HepG2 (cell line): Measurements from ENCODE around the gene SEPTIN5. TPM values are rescaled to one million over a fixed set of nuclear protein-coding genes. Genes with fewer than 3 reads are reported as not detected.

Experiments used
- ATAC-seq: fragments of 200-7000 bp; cut with Tn5 transposase; 3 replicates; pipeline ENCODE4 v1.9.1; 2020; ENCODE audit warnings: mild to moderate bottlenecking, moderate library complexity
- BruUV-seq: library from RNA; stranded (reverse); fragments of 400-500 nt; replicated peaks from 2 replicates; lab custom pipeline; 2021; lab: Mats Ljungman, UMichigan
- CTCF ChIA-PET: fragments of 300-600 bp; formaldehyde crosslinking; extraction: SDS; loops from one replicate; lab custom pipeline; 2021; ENCODE audit warnings: low total read pairs, inconsistent platforms, low intra/inter-chr PET ratio; lab: Yijun Ruan, JAX
- POLR2A ChIA-PET: fragments of 350-600 bp; sonication (Branson Sonifier 250); formaldehyde crosslinking; loops from one replicate; lab custom pipeline; 2020; ENCODE audit warnings: antibody characterized with exemption, inconsistent platforms; lab: Yijun Ruan, JAX
- DNase-seq: peaks from one replicate; pipeline ENCODE4 v3.0.0-alpha.2; 2015; ENCODE audit warnings: low spot score
- FAIRE-seq: peaks from 3 replicates; lab custom pipeline; 2011; peaks lifted over from hg19 to GRCh38; lab: Jason Lieb, UNC
- H2AFZ ChIP-seq: one replicate; pipeline ENCODE4 v1.6.1; 2011; ENCODE audit warnings: low read length, inconsistent platforms
- H3K27ac ChIP-seq: fragments of 300-600 bp; 3 replicates; pipeline ENCODE4 v1.8.0; 2011; ENCODE audit warnings: mixed run types, mild to moderate bottlenecking, mixed read lengths, low read length, inconsistent platforms; ENCODE audit not compliant: insufficient read depth; ENCODE audit errors: extremely low read length
- H3K27me3 ChIP-seq, 2 experiments: fragments of 200-600 bp in 1 of 2; 2 replicates in 1 of 2; 3 replicates in 1 of 2; pipeline versions ENCODE4 v1.6.0 to v1.8.0; 2011; ENCODE audit warnings: low read length in 2 of 2, mild to moderate bottlenecking in 2 of 2, moderate library complexity in 2 of 2, inconsistent platforms in 1 of 2; ENCODE audit not compliant: insufficient read depth in 2 of 2, control insufficient read depth in 1 of 2
- H3K36me3 ChIP-seq, 2 experiments: fragments of 200-600 bp in 1 of 2; replicated peaks in 1 of 2; 2 replicates in 1 of 2; 3 replicates in 1 of 2; pipeline versions ENCODE4 v1.5.1 to v1.8.0; 2011; ENCODE audit warnings: low read length in 2 of 2, inconsistent platforms in 1 of 2; ENCODE audit not compliant: insufficient read depth in 2 of 2, control insufficient read depth in 1 of 2
- H3K4me1 ChIP-seq: 2 replicates; pipeline ENCODE4 v1.5.1; 2012; ENCODE audit warnings: low read length, inconsistent platforms; ENCODE audit not compliant: insufficient read depth
- H3K4me2 ChIP-seq: 2 replicates; pipeline ENCODE4 v1.6.0; 2011; ENCODE audit warnings: low read depth, low read length, inconsistent platforms
- H3K4me3 ChIP-seq, 3 experiments: fragments of 200-600 bp in 1 of 3; sonication (generic), shearing (Covaris generic) in 1 of 3; replicated peaks in 1 of 3; 2 replicates each; pipeline ENCODE4 v1.5.1; 2011 to 2016; ENCODE audit warnings: low read length in 3 of 3, inconsistent platforms in 2 of 3, low read depth in 2 of 3, mild to moderate bottlenecking in 2 of 3, control low read depth in 1 of 3, mixed read lengths in 1 of 3; ENCODE audit not compliant: insufficient read depth in 1 of 3
- H3K79me2 ChIP-seq: one replicate; pipeline ENCODE4 v1.6.1; 2011; ENCODE audit warnings: low read length, inconsistent platforms; ENCODE audit not compliant: insufficient read depth
- H3K9ac ChIP-seq: 2 replicates; pipeline ENCODE4 v1.6.0; 2011; ENCODE audit warnings: mild to moderate bottlenecking, low read depth, low read length, inconsistent platforms; ENCODE audit not compliant: insufficient read depth
- H3K9me3 ChIP-seq: 2 replicates; pipeline ENCODE4 v1.5.1; 2012; ENCODE audit warnings: mild to moderate bottlenecking, low read length
- H4K20me1 ChIP-seq: 2 replicates; pipeline ENCODE4 v1.6.0; 2011; ENCODE audit warnings: inconsistent platforms, mild to moderate bottlenecking, low read length, moderate library complexity; ENCODE audit not compliant: insufficient read depth
- EZH2 ChIP-seq: conservative IDR thresholded peaks from 2 replicates; pipeline ENCODE4 v1.6.1; 2012; ENCODE audit warnings: mild to moderate bottlenecking, low read depth, low read length, moderate library complexity
- ZNF24 ChIP-seq: fragments of 450-650 bp; IDR thresholded peaks from 2 replicates; pipeline ENCODE4 v1.6.1; 2017; ENCODE audit warnings: antibody characterized with exemption, mild to moderate bottlenecking
- ZNF3 ChIP-seq: IDR thresholded peaks from 2 replicates; pipeline ENCODE4 v1.7.0; 2017; ENCODE audit warnings: inconsistent platforms
- ZNF446 ChIP-seq: sonication (generic); formaldehyde crosslinking; IDR thresholded peaks from 2 replicates; pipeline ENCODE4 v1.5.0; 2020; ENCODE audit warnings: mild to moderate bottlenecking, missing genetic modification reagents
- WGBS: methylation state at CpG from one replicate; pipeline ENCODE4 v1.1.6; 2017; ENCODE audit warnings: low lambda C conversion rate; 5-methylcytosine and 5-hydroxymethylcytosine counted together
- in situ Hi-C: cut with HindIII; loops from 2 replicates; pipeline ENCODE4 v1.10.0; 2017; ENCODE audit warnings: low pct_unique_long_range_greater_than_20kb; ENCODE audit not compliant: extremely low pct_ligation_motif_present
- intact Hi-C: fragments of 100-400 bp; cut with micrococcal nuclease; formaldehyde crosslinking; loops from one replicate; pipeline ENCODE4 v1.10.0; 2022; ENCODE audit not compliant: unreplicated experiment
- polyA plus RNA-seq, 8 experiments: library from polyadenylated mRNA; depleted of rRNA in 3 of 8; stranded (reverse) in 7 of 8; unstranded in 1 of 8; fragments of >200 nt; fragmentation: Illumina TruSeq in 4 of 8; extraction: Trizol in 4 of 8; gene quantifications; 2 replicates each; pipeline versions ENCODE4 v1.2.1 to v1.2.3, GENCODE V29; 2011 to 2016; ENCODE audit warnings: low read depth in 4 of 8, missing spikeins in 1 of 8, mixed read lengths in 1 of 8; ENCODE audit not compliant: insufficient read depth in 1 of 8
- total RNA-seq, 5 experiments: library from RNA; depleted of rRNA; stranded (reverse); fragments of >200 nt; fragmentation: Illumina TruSeq; extraction: Trizol; gene quantifications; 2 replicates each; pipeline ENCODE4 v1.2.3, GENCODE V29; 2016; ENCODE audit warnings: low read depth in 1 of 5
- TF ChIP-seq, protein P1 (sequence below): sonication (generic); formaldehyde crosslinking; conservative IDR thresholded peaks from 2 replicates; pipeline ENCODE4 v1.4.0; 2020; ENCODE audit warnings: missing genetic modification reagents
- TF ChIP-seq, protein P2 (sequence below), 2 experiments: sonication (generic) in 1 of 2; formaldehyde crosslinking in 1 of 2; IDR thresholded peaks; 2 replicates each; pipeline versions ENCODE4 v1.6.1 to v1.9.0; 2014 to 2022; ENCODE audit warnings: antibody characterized with exemption in 1 of 2, borderline replicate concordance in 1 of 2, inconsistent platforms in 1 of 2, low read depth in 1 of 2, missing genetic modification reagents in 1 of 2

SEPTIN5 gene
- total and polyA plus RNA-seq, 2 of the 13 experiments (the other 11 are each of a cell fraction or from before 2014, with no cell fraction given), result 0.33 TPM; not detected in 1

DNA sequence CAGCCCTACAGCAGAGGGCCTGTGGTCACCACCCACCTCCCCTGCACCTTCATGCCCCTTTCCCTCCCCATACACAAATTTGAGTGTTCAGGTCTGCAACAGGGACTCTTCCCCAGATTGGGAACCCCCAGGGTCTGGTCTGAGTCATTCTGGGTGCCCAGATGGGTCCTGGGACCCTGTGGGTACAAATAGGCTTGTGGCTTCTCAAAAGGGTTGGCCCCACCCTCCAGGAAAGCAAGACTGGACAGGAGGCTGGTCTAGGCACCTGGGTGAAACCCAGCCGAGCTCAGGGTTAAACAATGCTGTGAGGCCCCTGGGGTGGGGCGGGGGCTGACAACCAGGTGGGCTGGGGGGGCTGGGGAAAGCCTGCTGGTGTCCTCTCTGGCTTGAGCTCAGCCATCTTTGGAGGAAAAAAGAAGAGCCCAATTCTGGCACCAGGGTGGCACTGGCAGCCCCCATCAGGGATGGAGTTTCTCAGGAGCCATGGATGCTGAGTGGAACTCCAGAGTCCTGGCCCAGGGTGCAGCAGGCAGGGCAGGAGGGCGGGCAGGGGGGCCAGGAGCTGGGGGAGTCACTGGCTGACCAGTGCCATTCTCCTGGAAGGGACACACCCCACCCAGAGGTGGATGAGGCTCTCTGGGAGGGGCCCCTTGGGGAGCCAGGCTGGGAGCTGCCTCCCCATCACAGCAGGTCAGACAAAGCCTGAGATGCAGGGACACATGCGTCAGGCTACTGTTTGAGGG lies 1.1 kb downstream of the SEPTIN5 start:
- Histone ChIP-seq H3K4me1 (peaks cover 4% of the 10 kb centered on the region; the same call in 1 of the 2 replicates), H3K36me3 (no peaks in the 10 kb centered on the region), H3K4me3 (peak overlapping the region in 1 of 3 experiments; percentile 57; a peak in 1 of 6 replicates), H3K27me3 (peaks cover 12 to 86% of the 10 kb centered on the region in 2 experiments), H3K27ac (no peak overlapping the region), H4K20me1 (peaks cover 4% of the 10 kb centered on the region; the same call in 1 of the 2 replicates), H2AFZ (no peak overlapping the region), H3K9me3 (no peaks in the 10 kb centered on the region), H3K79me2 (no peaks in the 10 kb centered on the region), H3K9ac (no peak overlapping the region), H3K4me2 (no peak overlapping the region)
- FAIRE-seq, result no peak
- intact Hi-C loops (no loop called here), in situ Hi-C loops (no loop called here)
- TF ChIP-seq EZH2, result no peak
- 8% methylated on average over 2 of the region's 4 CpGs for WGBS
- BruUV-seq, result no TSS peak
- ATAC-seq, result no peak
- no peak for DNase-seq
- POLR2A ChIA-PET, result no interaction called here
- CTCF ChIA-PET, result no interaction called here

DNA sequence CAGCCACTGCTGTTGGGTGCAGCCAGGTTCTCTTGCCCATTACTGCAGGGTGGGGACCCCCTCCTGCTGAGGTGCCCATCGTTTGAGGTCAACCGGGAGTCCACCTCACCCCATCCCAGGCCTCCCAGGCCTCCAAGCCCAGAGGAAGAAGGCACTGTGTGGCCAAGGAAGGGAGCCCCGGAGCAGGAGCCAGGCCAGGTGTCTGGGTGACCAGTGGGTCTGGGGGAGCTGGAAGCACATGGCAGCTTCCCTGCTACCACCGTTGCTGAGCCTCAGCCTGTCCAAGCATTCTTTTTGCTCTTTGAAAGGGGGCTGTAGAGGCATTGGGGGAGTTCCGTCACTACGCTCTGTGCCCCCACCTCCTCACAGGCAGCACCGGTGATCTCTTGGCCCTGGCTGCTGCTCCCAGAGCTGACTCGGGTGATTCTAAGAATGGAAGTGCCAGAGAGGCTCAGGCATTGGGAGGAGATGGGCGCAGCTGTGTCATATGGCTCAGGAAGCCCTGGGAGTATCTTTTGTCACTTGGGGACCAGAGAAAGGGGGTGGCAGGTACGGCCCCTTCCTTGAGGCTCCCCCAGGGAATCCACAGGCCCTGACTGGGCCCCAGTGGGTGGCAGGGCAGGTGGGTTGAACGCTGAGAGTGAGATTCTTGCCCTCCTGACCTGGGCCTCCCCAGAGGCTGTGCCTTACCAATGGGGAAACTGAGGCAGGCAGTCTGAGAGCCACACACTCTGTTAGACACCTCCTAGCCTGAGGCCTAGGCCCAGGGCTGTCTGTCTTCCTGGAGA lies 1.9 kb downstream of the SEPTIN5 start:
- Histone ChIP-seq H3K36me3 (no peaks in the 10 kb centered on the region), H3K27ac (no peak overlapping the region), H4K20me1 (peaks cover 8% of the 10 kb centered on the region; the same call in 1 of the 2 replicates), H3K9me3 (no peaks in the 10 kb centered on the region), H3K4me2 (no peak overlapping the region), H3K79me2 (no peaks in the 10 kb centered on the region), H3K4me3 (no peak overlapping the region), H2AFZ (no peak overlapping the region), H3K9ac (no peak overlapping the region), H3K4me1 (peaks cover 4% of the 10 kb centered on the region; the same call in 1 of the 2 replicates), H3K27me3 (peaks cover 15 to 86% of the 10 kb centered on the region in 2 experiments)
- no peak for ATAC-seq
- in situ Hi-C loops (no loop called here), intact Hi-C loops (no loop called here)
- ChIA-PET POLR2A (no interaction called here), CTCF (no interaction called here)
- WGBS, result 25% methylated on average over 6 of the region's 11 CpGs
- no peak for DNase-seq
- BruUV-seq, result no TSS peak
- no peak for FAIRE-seq
- TF ChIP-seq, protein P1, sequence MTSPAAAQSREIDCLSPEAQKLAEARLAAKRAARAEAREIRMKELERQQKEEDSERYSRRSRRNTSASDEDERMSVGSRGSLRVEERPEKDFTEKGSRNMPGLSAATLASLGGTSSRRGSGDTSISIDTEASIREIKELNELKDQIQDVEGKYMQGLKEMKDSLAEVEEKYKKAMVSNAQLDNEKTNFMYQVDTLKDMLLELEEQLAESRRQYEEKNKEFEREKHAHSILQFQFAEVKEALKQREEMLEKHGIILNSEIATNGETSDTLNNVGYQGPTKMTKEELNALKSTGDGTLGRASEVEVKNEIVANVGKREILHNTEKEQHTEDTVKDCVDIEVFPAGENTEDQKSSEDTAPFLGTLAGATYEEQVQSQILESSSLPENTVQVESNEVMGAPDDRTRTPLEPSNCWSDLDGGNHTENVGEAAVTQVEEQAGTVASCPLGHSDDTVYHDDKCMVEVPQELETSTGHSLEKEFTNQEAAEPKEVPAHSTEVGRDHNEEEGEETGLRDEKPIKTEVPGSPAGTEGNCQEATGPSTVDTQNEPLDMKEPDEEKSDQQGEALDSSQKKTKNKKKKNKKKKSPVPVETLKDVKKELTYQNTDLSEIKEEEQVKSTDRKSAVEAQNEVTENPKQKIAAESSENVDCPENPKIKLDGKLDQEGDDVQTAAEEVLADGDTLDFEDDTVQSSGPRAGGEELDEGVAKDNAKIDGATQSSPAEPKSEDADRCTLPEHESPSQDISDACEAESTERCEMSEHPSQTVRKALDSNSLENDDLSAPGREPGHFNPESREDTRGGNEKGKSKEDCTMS (CRISPR knock-in tag), result no peak
- TF ChIP-seq ZNF446 (CRISPR knock-in tag), result no peak
- TF ChIP-seq, protein P2, sequence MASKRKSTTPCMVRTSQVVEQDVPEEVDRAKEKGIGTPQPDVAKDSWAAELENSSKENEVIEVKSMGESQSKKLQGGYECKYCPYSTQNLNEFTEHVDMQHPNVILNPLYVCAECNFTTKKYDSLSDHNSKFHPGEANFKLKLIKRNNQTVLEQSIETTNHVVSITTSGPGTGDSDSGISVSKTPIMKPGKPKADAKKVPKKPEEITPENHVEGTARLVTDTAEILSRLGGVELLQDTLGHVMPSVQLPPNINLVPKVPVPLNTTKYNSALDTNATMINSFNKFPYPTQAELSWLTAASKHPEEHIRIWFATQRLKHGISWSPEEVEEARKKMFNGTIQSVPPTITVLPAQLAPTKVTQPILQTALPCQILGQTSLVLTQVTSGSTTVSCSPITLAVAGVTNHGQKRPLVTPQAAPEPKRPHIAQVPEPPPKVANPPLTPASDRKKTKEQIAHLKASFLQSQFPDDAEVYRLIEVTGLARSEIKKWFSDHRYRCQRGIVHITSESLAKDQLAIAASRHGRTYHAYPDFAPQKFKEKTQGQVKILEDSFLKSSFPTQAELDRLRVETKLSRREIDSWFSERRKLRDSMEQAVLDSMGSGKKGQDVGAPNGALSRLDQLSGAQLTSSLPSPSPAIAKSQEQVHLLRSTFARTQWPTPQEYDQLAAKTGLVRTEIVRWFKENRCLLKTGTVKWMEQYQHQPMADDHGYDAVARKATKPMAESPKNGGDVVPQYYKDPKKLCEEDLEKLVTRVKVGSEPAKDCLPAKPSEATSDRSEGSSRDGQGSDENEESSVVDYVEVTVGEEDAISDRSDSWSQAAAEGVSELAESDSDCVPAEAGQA (IDR thresholded peaks at IDR 0.05; ENCODE audit: low read depth), result no peak
- TF ChIP-seq, protein P2 (CRISPR knock-in tag; IDR thresholded peaks at IDR 0.05; ENCODE audit: borderline replicate concordance), result no peak
- no peak for TF ChIP-seq ZNF3
- TF ChIP-seq ZNF24, result no peak
